A204.1 (cell line): ENCODE data around the gene RPL9.
"Not testable (repeated sequence)": the region's sequence is repeated elsewhere in the genome, so short reads cannot be mapped to it uniquely, and the experiment has no call there.

Experiments
- FAIRE-seq: peaks from 2 replicates; lab custom pipeline; 2012; peaks lifted over from hg19 to GRCh38; lab: Jason Lieb, UNC

Gene RPL9

GRCh38 chr4:39466747-39467146 is 8.0 kb upstream of the RPL9 start:
- no peak for FAIRE-seq

- no peak for FAIRE-seq
These were observed 6.3 kb upstream of the RPL9 start for GRCh38 chr4:39464886-39465501.

- not testable (repeated sequence) for FAIRE-seq
These were observed 589 bp downstream of the RPL9 start for GRCh38 chr4:39458161-39458504.

GRCh38 chr4:39456946-39457763 is 1.6 kb downstream of the RPL9 start:
- FAIRE-seq, result no peak

GRCh38 chr4:39455486-39455885 is 3.2 kb downstream of the RPL9 start:
- no peak for FAIRE-seq

- FAIRE-seq, result no peak
These were observed 5.0 kb downstream of the RPL9 start for GRCh38 chr4:39453738-39454137.

- no peak for FAIRE-seq
These were observed 5.7 kb downstream of the RPL9 start for GRCh38 chr4:39452860-39453587.

GRCh38 chr4:39452153-39452859 is 6.4 kb downstream of the RPL9 start:
- FAIRE-seq, result no peak

- FAIRE-seq, result no peak
These were observed 7.2 kb downstream of the RPL9 start for GRCh38 chr4:39451423-39452023.

GRCh38 chr4:39450618-39451017 is 8.1 kb downstream of the RPL9 start:
- FAIRE-seq, result no peak

GRCh38 chr4:39446842-39447573 is 11.7 kb downstream of the RPL9 start:
- FAIRE-seq, result no peak

GRCh38 chr4:39446483-39446841 is 12.3 kb downstream of the RPL9 start:
- FAIRE-seq, result no peak

- FAIRE-seq, result no peak
These were observed 15.7 kb downstream of the RPL9 start for GRCh38 chr4:39442998-39443397.

- FAIRE-seq, result no peak
These were observed 17.1 kb downstream of the RPL9 start for GRCh38 chr4:39441593-39441992.

GRCh38 chr4:39435659-39436563 is 22.8 kb downstream of the RPL9 start:
- no peak for FAIRE-seq

- no peak for FAIRE-seq
These were observed 24.7 kb downstream of the RPL9 start for GRCh38 chr4:39433878-39434492.

GRCh38 chr4:39429476-39430334 is 29.0 kb downstream of the RPL9 start:
- FAIRE-seq, result no peak

GRCh38 chr4:39427520-39428114 is 31.1 kb downstream of the RPL9 start:
- FAIRE-seq, result no peak

GRCh38 chr4:39426728-39427127 is 32.0 kb downstream of the RPL9 start:
- FAIRE-seq, result no peak
